K562 (cell line): Measurements from ENCODE around the gene RELCH. TPM values are rescaled to one million over a fixed set of nuclear protein-coding genes. Genes with fewer than 3 reads are reported as not detected.

ENCODE experiments used
- ATAC-seq: fragments of 200-7000 bp; cut with Tn5 transposase; 3 replicates; pipeline ENCODE4 v1.9.1; 2020; ENCODE audit warnings: moderate library complexity
- BruUV-seq: library from RNA; stranded (reverse); fragments of 400-500 nt; replicated peaks from 2 replicates; lab custom pipeline; 2021; lab: Mats Ljungman, UMichigan
- CTCF ChIA-PET: fragments of 300-600 bp; formaldehyde crosslinking; extraction: SDS; loops from one replicate; lab custom pipeline; 2021; ENCODE audit warnings: low intra/inter-chr PET ratio; lab: Yijun Ruan, JAX
- POLR2A ChIA-PET: fragments of 300-600, 350-650 bp; sonication (Branson Sonifier 250); formaldehyde crosslinking; extraction: SDS; loops from one replicate; lab custom pipeline; 2021; ENCODE audit warnings: antibody characterized with exemption, inconsistent platforms; lab: Yijun Ruan, JAX
- DNase-seq, 4 experiments: peaks; one replicate each; pipeline versions ENCODE4 v3.0.0 to v3.0.0-alpha.2; 2011 to 2018; ENCODE audit warnings: low spot score in 3 of 4, mixed read lengths in 3 of 4; ENCODE audit errors: extremely low read depth in 1 of 4
- FAIRE-seq: peaks from 2 replicates; lab custom pipeline; 2011; peaks lifted over from hg19 to GRCh38; lab: Jason Lieb, UNC
- H2AFZ ChIP-seq: 2 replicates; pipeline ENCODE4 v1.6.0; 2011; ENCODE audit warnings: low read depth, low read length, control low read depth, inconsistent platforms
- H3K27ac ChIP-seq: fragments of 200-600 bp; 3 replicates; pipeline ENCODE4 v1.8.0; 2011; ENCODE audit warnings: low read depth, mild to moderate bottlenecking, control low read depth, inconsistent platforms, low read length, moderate library complexity, mixed read lengths; ENCODE audit errors: extremely low read depth
- H3K27me3 ChIP-seq, 2 experiments: fragments of 300-600 bp in 1 of 2; 2 replicates in 1 of 2; 3 replicates in 1 of 2; pipeline versions ENCODE4 v1.6.0 to v1.8.0; 2011; ENCODE audit warnings: inconsistent platforms in 2 of 2, low read length in 2 of 2, mild to moderate bottlenecking in 1 of 2, mixed read lengths in 1 of 2, moderate library complexity in 1 of 2; ENCODE audit not compliant: control insufficient read depth in 2 of 2, insufficient read depth in 2 of 2
- H3K36me3 ChIP-seq: fragments of 300-600 bp; 3 replicates; pipeline ENCODE4 v1.8.0; 2011; ENCODE audit warnings: mild to moderate bottlenecking, low read length, inconsistent platforms; ENCODE audit not compliant: control insufficient read depth, insufficient read depth
- H3K4me1 ChIP-seq, 2 experiments: fragments of 200-600 bp in 1 of 2; replicated peaks in 1 of 2; 2 replicates in 1 of 2; 3 replicates in 1 of 2; pipeline versions ENCODE4 v1.5.1 to v1.8.0; 2011; ENCODE audit warnings: inconsistent platforms in 2 of 2, low read length in 2 of 2, mild to moderate bottlenecking in 1 of 2, mixed read lengths in 1 of 2, moderate library complexity in 1 of 2; ENCODE audit not compliant: control insufficient read depth in 2 of 2, insufficient read depth in 2 of 2
- H3K4me2 ChIP-seq: 2 replicates; pipeline ENCODE4 v1.6.1; 2011; ENCODE audit warnings: low read length, control low read depth, inconsistent platforms, mixed read lengths; ENCODE audit not compliant: insufficient read depth
- H3K4me3 ChIP-seq: fragments of 200-600 bp; sonication (generic), shearing (Covaris generic); 2 replicates; pipeline ENCODE4 v1.5.1; 2016; ENCODE audit warnings: control low read depth, inconsistent platforms
- H3K79me2 ChIP-seq: fragments of 200-600 bp; 3 replicates; pipeline ENCODE4 v1.8.0; 2011; ENCODE audit warnings: low read length, inconsistent platforms; ENCODE audit not compliant: control insufficient read depth, insufficient read depth
- H3K9ac ChIP-seq, 2 experiments: 2 replicates each; pipeline versions ENCODE4 v1.6.0 to v1.6.1; 2011; ENCODE audit warnings: low read depth in 2 of 2, low read length in 2 of 2, control low read depth in 1 of 2, inconsistent platforms in 1 of 2, mild to moderate bottlenecking in 1 of 2, mixed read lengths in 1 of 2; ENCODE audit not compliant: insufficient read depth in 1 of 2
- H3K9me1 ChIP-seq: one replicate; pipeline ENCODE4 v1.6.0; 2011; ENCODE audit warnings: inconsistent platforms, mild to moderate bottlenecking, low read length, moderate library complexity; ENCODE audit not compliant: control insufficient read depth, insufficient read depth
- H3K9me3 ChIP-seq: replicated peaks from 2 replicates; pipeline ENCODE4 v1.5.1; 2011; ENCODE audit warnings: low read depth, low read length, inconsistent platforms; ENCODE audit not compliant: control insufficient read depth, insufficient read depth
- H4K20me1 ChIP-seq: replicated peaks from 2 replicates; pipeline ENCODE4 v1.6.1; 2011; ENCODE audit warnings: low read length, inconsistent platforms, mixed read lengths; ENCODE audit not compliant: control insufficient read depth, insufficient read depth
- BRCA1 ChIP-seq, 2 experiments: fragments of 450-650 bp in 1 of 2; sonication (generic) in 1 of 2; formaldehyde crosslinking in 1 of 2; IDR thresholded peaks; 2 replicates each; pipeline versions ENCODE4 v1.5.0 to v1.6.1; 2017 to 2020; ENCODE audit warnings: mild to moderate bottlenecking in 1 of 2, missing genetic modification reagents in 1 of 2
- CREBBP ChIP-seq: IDR thresholded peaks from one replicate; pipeline ENCODE4 v1.6.1; 2012; ENCODE audit warnings: low read depth, mild to moderate bottlenecking, control low read depth, inconsistent platforms, low read length
- ETV6 ChIP-seq, 3 experiments: fragments of 150-350 bp in 1 of 3; sonication (generic) in 1 of 3; formaldehyde crosslinking in 1 of 3; IDR thresholded peaks; 2 replicates each; pipeline versions ENCODE4 v1.6.1 to v1.8.0; 2014 to 2022; ENCODE audit warnings: borderline replicate concordance in 2 of 3, low read depth in 2 of 3, antibody characterized with exemption in 1 of 3, low read length in 1 of 3, mild to moderate bottlenecking in 1 of 3, missing genetic modification reagents in 1 of 3
- KLF6 ChIP-seq: fragments of 250-450 bp; sonication (Bioruptor Pico); IDR thresholded peaks from 2 replicates; pipeline ENCODE4 v1.4.0; 2020; ENCODE audit warnings: mild to moderate bottlenecking, moderate library complexity, borderline replicate concordance
- MCM5 ChIP-seq: fragments of 450-650 bp; IDR thresholded peaks from 2 replicates; pipeline ENCODE4 v1.6.1; 2016; ENCODE audit warnings: low read depth
- MGA ChIP-seq: fragments of 450-650 bp; IDR thresholded peaks from 2 replicates; pipeline ENCODE4 v1.6.1; 2016; ENCODE audit warnings: mild to moderate bottlenecking, moderate library complexity
- MTA2 ChIP-seq: fragments of 450-650 bp; IDR thresholded peaks from 2 replicates; pipeline ENCODE4 v1.6.1; 2016; ENCODE audit warnings: low read depth
- RBM22 ChIP-seq: fragments of 200-400 bp; formaldehyde crosslinking; IDR thresholded peaks from 2 replicates; pipeline ENCODE4 v1.6.1; 2018; ENCODE audit warnings: low read length, low read depth; ENCODE audit not compliant: poor library complexity, severe bottlenecking
- RUNX1 ChIP-seq: sonication (generic); IDR thresholded peaks from 2 replicates; pipeline ENCODE4 v1.6.1; 2016; ENCODE audit warnings: antibody characterized with exemption, low read depth
- ZBTB2 ChIP-seq: fragments of 450-650 bp; IDR thresholded peaks from 2 replicates; pipeline ENCODE4 v1.6.1; 2016; ENCODE audit warnings: antibody characterized with exemption
- ZNF316 ChIP-seq: fragments of 450-650 bp; IDR thresholded peaks from 2 replicates; pipeline ENCODE4 v1.6.1; 2016
- in situ Hi-C: fragments of 300-500 bp; cut with MboI; formaldehyde crosslinking; loops from 4 replicates; pipeline ENCODE4 v1.15.0; 2018; ENCODE audit warnings: inconsistent platforms, mixed read lengths
- intact Hi-C: fragments of 100-400 bp; cut with micrococcal nuclease; formaldehyde crosslinking; loops from 2 replicates; pipeline ENCODE4 v1.14.2; 2022
- polyA plus RNA-seq, 8 experiments: library from polyadenylated mRNA; depleted of rRNA in 4 of 8; stranded (reverse) in 5 of 8; unstranded in 3 of 8; fragments of >200 nt; fragmentation: Nextera tagmentation in 2 of 8; fragmentation: Illumina TruSeq in 1 of 8; extraction: Ambion mirVana in 2 of 8; extraction: Trizol in 1 of 8; gene quantifications; 2 replicates each; pipeline versions ENCODE4 v1.2.1 to v1.2.3, GENCODE V29; 2011 to 2014; ENCODE audit warnings: inconsistent platforms in 1 of 8, missing spikeins in 1 of 8
- total RNA-seq, 7 experiments: library from RNA; depleted of rRNA in 6 of 7; stranded (reverse); fragments of >200 nt in 6 of 7; fragmentation: Illumina TruSeq in 2 of 7; extraction: Trizol in 2 of 7; gene quantifications; 2 replicates each; pipeline versions ENCODE4 v1.2.1 to v1.2.3, GENCODE V29; 2011 to 2021; ENCODE audit warnings: low replicate concordance in 1 of 7

The RELCH gene
- total and polyA plus RNA-seq, 9 of the 15 experiments (the other 6 are each of a cell fraction or from before 2014, with no cell fraction given): 1.4 to 13.6 (median 7.6) TPM

GRCh38 chr18:62258093-62258492 is 71.0 kb downstream of the RELCH start:
- CTCF ChIA-PET: no interaction called here
- TF ChIP-seq RUNX1 (no peak), MTA2 (no peak), CREBBP (no peak), ETV6 (IDR thresholded peaks at IDR 0.05; ENCODE audit: borderline replicate concordance in 1 of 2, low read depth in 2 of 2, low read length in 1 of 2) (no peak), ETV6 (CRISPR knock-in tag; IDR thresholded peaks at IDR 0.05; ENCODE audit: borderline replicate concordance) (no peak), ZNF316 (no peak), KLF6 (CRISPR knock-in tag) (no peak), MCM5 (no peak), MGA (no peak), ZBTB2 (no peak), RBM22 (no peak), BRCA1 (IDR thresholded peaks at IDR 0.05) (no peak), BRCA1 (CRISPR knock-in tag; IDR thresholded peaks at IDR 0.05) (no peak)

More at GRCh38 chr18:62258093-62258492, 71.0 kb downstream of the RELCH start:
- Histone ChIP-seq H3K9ac (no peak overlapping the region), H2AFZ (no peak overlapping the region), H3K27me3 (no peaks in the 10 kb centered on the region), H3K79me2 (no peaks in the 10 kb centered on the region), H3K4me2 (no peak overlapping the region), H3K36me3 (peaks cover 59% of the 10 kb centered on the region; the same call in 2 of the 3 replicates), H3K27ac (no peak overlapping the region), H4K20me1 (no peaks in the 10 kb centered on the region), H3K9me1 (no peaks in the 10 kb centered on the region), H3K4me3 (no peak overlapping the region), H3K4me1 (no peaks in the 10 kb centered on the region), H3K9me3 (no peaks in the 10 kb centered on the region)
- DNase-seq: no peak
- in situ Hi-C loops: no loop called here
- no peak for ATAC-seq
- POLR2A ChIA-PET: no interaction called here
- intact Hi-C loops: no loop called here
- no TSS peak for BruUV-seq
- FAIRE-seq: no peak
